HepG2 (cell line): Measurements from ENCODE around the gene SHANK2. TPM values are rescaled to one million over a fixed set of nuclear protein-coding genes. Genes with fewer than 3 reads are reported as not detected.

ENCODE experiments used
- BCL3 ChIP-seq: sonication (generic); formaldehyde crosslinking; IDR thresholded peaks from 2 replicates; pipeline ENCODE4 v1.5.1; 2020; ENCODE audit warnings: mild to moderate bottlenecking, missing genetic modification reagents, moderate library complexity
- EED ChIP-seq: sonication (generic); formaldehyde crosslinking; IDR thresholded peaks from 2 replicates; pipeline ENCODE4 v1.5.0; 2020; ENCODE audit warnings: mild to moderate bottlenecking, missing genetic modification reagents
- ETS1 ChIP-seq: sonication (generic); formaldehyde crosslinking; IDR thresholded peaks from 2 replicates; pipeline ENCODE4 v1.4.0; 2020; ENCODE audit warnings: missing genetic modification reagents
- KLF11 ChIP-seq: IDR thresholded peaks from 2 replicates; pipeline ENCODE4 v1.6.1; 2016; ENCODE audit warnings: missing compliant biosample characterization
- PBX3 ChIP-seq: sonication (generic); formaldehyde crosslinking; IDR thresholded peaks from 2 replicates; pipeline ENCODE4 v1.8.1; 2023; ENCODE audit warnings: missing genetic modification reagents, inconsistent platforms, borderline replicate concordance
- POGZ ChIP-seq: sonication (generic); formaldehyde crosslinking; IDR thresholded peaks from 2 replicates; pipeline ENCODE4 v1.4.0; 2020; ENCODE audit warnings: mild to moderate bottlenecking, missing genetic modification reagents
- POLR2AphosphoS5 ChIP-seq: IDR thresholded peaks from 2 replicates; pipeline ENCODE4 v1.6.1; 2012; ENCODE audit warnings: low read depth, low read length
- RBFOX2 ChIP-seq: fragments of 200-400 bp; formaldehyde crosslinking; IDR thresholded peaks from 2 replicates; pipeline ENCODE4 v1.6.1; 2017; ENCODE audit warnings: low read depth, mild to moderate bottlenecking, low read length
- RNF219 ChIP-seq: sonication (generic); formaldehyde crosslinking; IDR thresholded peaks from 2 replicates; pipeline ENCODE4 v1.5.0; 2020; ENCODE audit warnings: mild to moderate bottlenecking, missing genetic modification reagents
- TEF ChIP-seq: sonication (generic); formaldehyde crosslinking; IDR thresholded peaks from 2 replicates; pipeline ENCODE4 v1.5.0; 2020; ENCODE audit warnings: missing genetic modification reagents
- XBP1 ChIP-seq: sonication (generic); formaldehyde crosslinking; IDR thresholded peaks from 2 replicates; pipeline ENCODE4 v1.5.0; 2020; ENCODE audit warnings: missing genetic modification reagents
- ZFP36 ChIP-seq: fragments of 150-350 bp; IDR thresholded peaks from 2 replicates; pipeline ENCODE4 v1.6.1; 2018; ENCODE audit warnings: borderline replicate concordance, low read length, low read depth; ENCODE audit not compliant: partially characterized antibody
- ZFP37 ChIP-seq: sonication (generic); formaldehyde crosslinking; IDR thresholded peaks from 2 replicates; pipeline ENCODE4 v1.4.0; 2020; ENCODE audit warnings: missing genetic modification reagents, borderline replicate concordance
- ZNF234 ChIP-seq: sonication (generic); formaldehyde crosslinking; conservative IDR thresholded peaks from 2 replicates; pipeline ENCODE4 v1.5.1; 2020; ENCODE audit warnings: mild to moderate bottlenecking, missing genetic modification reagents
- ZNF282 ChIP-seq: fragments of 450-650 bp; IDR thresholded peaks from 2 replicates; pipeline ENCODE4 v1.6.1; 2018; ENCODE audit not compliant: partially characterized antibody
- ZNF292 ChIP-seq: sonication (generic); formaldehyde crosslinking; IDR thresholded peaks from 2 replicates; pipeline ENCODE4 v1.8.1; 2022; ENCODE audit warnings: mild to moderate bottlenecking, low read depth, missing genetic modification reagents, borderline replicate concordance
- ZNF546 ChIP-seq: sonication (generic); formaldehyde crosslinking; conservative IDR thresholded peaks from 2 replicates; pipeline ENCODE4 v1.8.1; 2023; ENCODE audit warnings: mild to moderate bottlenecking, missing genetic modification reagents
- ZNF570 ChIP-seq: sonication (generic); formaldehyde crosslinking; IDR thresholded peaks from 2 replicates; pipeline ENCODE4 v1.4.0; 2020; ENCODE audit warnings: mild to moderate bottlenecking, missing genetic modification reagents, borderline replicate concordance
- ZNF773 ChIP-seq: sonication (generic); formaldehyde crosslinking; IDR thresholded peaks from 2 replicates; pipeline ENCODE4 v1.4.0; 2020; ENCODE audit warnings: missing genetic modification reagents, borderline replicate concordance
- polyA plus RNA-seq, 8 experiments: library from polyadenylated mRNA; depleted of rRNA in 3 of 8; stranded (reverse) in 7 of 8; unstranded in 1 of 8; fragments of >200 nt; fragmentation: Illumina TruSeq in 4 of 8; extraction: Trizol in 4 of 8; gene quantifications; 2 replicates each; pipeline versions ENCODE4 v1.2.1 to v1.2.3, GENCODE V29; 2011 to 2016; ENCODE audit warnings: low read depth in 4 of 8, missing spikeins in 1 of 8, mixed read lengths in 1 of 8; ENCODE audit not compliant: insufficient read depth in 1 of 8
- total RNA-seq, 5 experiments: library from RNA; depleted of rRNA; stranded (reverse); fragments of >200 nt; fragmentation: Illumina TruSeq; extraction: Trizol; gene quantifications; 2 replicates each; pipeline ENCODE4 v1.2.3, GENCODE V29; 2016; ENCODE audit warnings: low read depth in 1 of 5
- TF ChIP-seq, protein P1 (sequence below): sonication (generic); formaldehyde crosslinking; IDR thresholded peaks from 2 replicates; pipeline ENCODE4 v1.8.1; 2023; ENCODE audit warnings: mild to moderate bottlenecking, missing genetic modification reagents
- TF ChIP-seq, protein P2 (sequence below): sonication (generic); formaldehyde crosslinking; IDR thresholded peaks from 2 replicates; pipeline ENCODE4 v1.4.0; 2020; ENCODE audit warnings: mild to moderate bottlenecking, missing genetic modification reagents

SHANK2 gene
- total and polyA plus RNA-seq, 2 of the 13 experiments (the other 11 are each of a cell fraction or from before 2014, with no cell fraction given) = 10.2 to 13.0 TPM

DNA sequence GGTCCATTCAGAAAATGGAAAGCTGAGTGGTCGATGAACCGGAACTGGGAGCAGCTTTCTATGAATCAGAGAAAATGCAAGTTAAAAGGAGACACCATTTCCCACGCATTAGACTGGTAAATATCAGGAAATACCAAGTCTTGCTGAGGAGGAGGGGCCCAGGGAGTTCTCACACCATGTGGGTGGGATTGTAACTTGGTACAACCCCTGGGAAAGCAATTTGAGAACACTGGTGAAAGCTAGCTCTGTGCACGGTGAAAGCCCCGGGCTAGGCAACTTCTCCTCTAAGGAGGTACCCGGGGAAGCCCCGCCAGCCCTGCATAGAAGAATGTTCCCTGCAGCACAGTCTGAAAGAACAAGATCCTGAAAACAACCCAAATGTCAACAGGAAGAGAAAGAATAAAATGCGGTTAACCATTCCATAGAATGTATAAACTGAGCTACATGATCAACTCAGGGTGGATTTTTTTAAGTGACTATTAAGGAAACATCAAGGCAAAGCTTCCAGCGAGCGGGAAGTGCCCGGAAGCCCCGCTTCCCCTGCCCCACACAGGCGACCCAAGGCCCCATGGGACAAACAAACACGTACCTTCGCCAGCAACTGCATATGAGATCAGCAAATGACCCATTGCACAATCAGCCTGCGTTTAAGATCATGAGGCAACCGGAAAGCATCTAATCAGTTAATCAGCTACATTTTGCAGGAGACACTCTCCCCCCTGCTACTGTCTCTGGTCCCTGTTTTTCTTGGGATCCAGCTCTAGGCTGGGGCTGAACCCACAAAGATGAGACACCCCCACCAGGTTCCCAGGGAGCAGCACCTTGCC, 11.3 kb downstream of the SHANK2 start (continued):
- TF ChIP-seq RNF219 (CRISPR knock-in tag) (no peak), ZNF773 (CRISPR knock-in tag) (no peak), POGZ (CRISPR knock-in tag) (peak; percentile 81), ZFP37 (CRISPR knock-in tag) (peak; percentile 89), RBFOX2 (no peak), TEF (CRISPR knock-in tag) (no peak), POLR2AphosphoS5 (no peak), ZNF546 (CRISPR knock-in tag) (no peak), XBP1 (CRISPR knock-in tag) (peak; percentile 66; the same call in 1 of the 2 replicates), PBX3 (no peak), KLF11 (peak; percentile 93), ZNF234 (CRISPR knock-in tag) (no peak), ZNF292 (CRISPR knock-in tag) (peak; percentile 82; the same call in 1 of the 2 replicates), BCL3 (CRISPR knock-in tag) (no peak), ZNF282 (no peak), ZFP36 (no peak), EED (CRISPR knock-in tag) (no peak), ETS1 (CRISPR knock-in tag) (no peak), ZNF570 (no peak)
- TF ChIP-seq, protein P1, sequence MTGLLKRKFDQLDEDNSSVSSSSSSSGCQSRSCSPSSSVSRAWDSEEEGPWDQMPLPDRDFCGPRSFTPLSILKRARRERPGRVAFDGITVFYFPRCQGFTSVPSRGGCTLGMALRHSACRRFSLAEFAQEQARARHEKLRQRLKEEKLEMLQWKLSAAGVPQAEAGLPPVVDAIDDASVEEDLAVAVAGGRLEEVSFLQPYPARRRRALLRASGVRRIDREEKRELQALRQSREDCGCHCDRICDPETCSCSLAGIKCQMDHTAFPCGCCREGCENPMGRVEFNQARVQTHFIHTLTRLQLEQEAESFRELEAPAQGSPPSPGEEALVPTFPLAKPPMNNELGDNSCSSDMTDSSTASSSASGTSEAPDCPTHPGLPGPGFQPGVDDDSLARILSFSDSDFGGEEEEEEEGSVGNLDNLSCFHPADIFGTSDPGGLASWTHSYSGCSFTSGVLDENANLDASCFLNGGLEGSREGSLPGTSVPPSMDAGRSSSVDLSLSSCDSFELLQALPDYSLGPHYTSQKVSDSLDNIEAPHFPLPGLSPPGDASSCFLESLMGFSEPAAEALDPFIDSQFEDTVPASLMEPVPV = no peak
- TF ChIP-seq, protein P2, sequence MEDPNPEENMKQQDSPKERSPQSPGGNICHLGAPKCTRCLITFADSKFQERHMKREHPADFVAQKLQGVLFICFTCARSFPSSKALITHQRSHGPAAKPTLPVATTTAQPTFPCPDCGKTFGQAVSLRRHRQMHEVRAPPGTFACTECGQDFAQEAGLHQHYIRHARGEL (CRISPR knock-in tag) = no peak
